Esophagus muscularis mucosa (tissue), 3 donors: ENCODE data around the gene FGF6.

ENCODE experiments used
- CTCF ChIP-seq, 3 experiments: fragments of 200-600 bp in 2 of 3; fragments of 450-650 bp in 1 of 3; sonication (generic) in 2 of 3; IDR thresholded peaks; one replicate each; pipeline ENCODE4 v1.5.1; 2017 to 2019; ENCODE audit warnings: antibody characterized with exemption in 3 of 3, mild to moderate bottlenecking in 2 of 3, moderate library complexity in 1 of 3
- POLR2AphosphoS5 ChIP-seq, 2 donors: sonication (generic); formaldehyde crosslinking; IDR thresholded peaks; one replicate each; pipeline ENCODE4 v1.6.1; 2017; ENCODE audit warnings: antibody characterized with exemption in 2 of 2

- TF ChIP-seq CTCF (IDR thresholded peaks at IDR 0.05) (no peak), POLR2AphosphoS5 (IDR thresholded peaks at IDR 0.05) (no peak)
Observed at GRCh38 chr12:4445156-4446101, at the start of gene FGF6.
